ENCODE results near the gene TAF7.
A peak's percentile ranks its signal among the peaks of the same experiment; 100 is the strongest.
"Not testable (repeated sequence)": the region's sequence is repeated elsewhere in the genome, so short reads cannot be mapped to it uniquely, and the experiment has no call there.

TAF7 gene

DNA sequence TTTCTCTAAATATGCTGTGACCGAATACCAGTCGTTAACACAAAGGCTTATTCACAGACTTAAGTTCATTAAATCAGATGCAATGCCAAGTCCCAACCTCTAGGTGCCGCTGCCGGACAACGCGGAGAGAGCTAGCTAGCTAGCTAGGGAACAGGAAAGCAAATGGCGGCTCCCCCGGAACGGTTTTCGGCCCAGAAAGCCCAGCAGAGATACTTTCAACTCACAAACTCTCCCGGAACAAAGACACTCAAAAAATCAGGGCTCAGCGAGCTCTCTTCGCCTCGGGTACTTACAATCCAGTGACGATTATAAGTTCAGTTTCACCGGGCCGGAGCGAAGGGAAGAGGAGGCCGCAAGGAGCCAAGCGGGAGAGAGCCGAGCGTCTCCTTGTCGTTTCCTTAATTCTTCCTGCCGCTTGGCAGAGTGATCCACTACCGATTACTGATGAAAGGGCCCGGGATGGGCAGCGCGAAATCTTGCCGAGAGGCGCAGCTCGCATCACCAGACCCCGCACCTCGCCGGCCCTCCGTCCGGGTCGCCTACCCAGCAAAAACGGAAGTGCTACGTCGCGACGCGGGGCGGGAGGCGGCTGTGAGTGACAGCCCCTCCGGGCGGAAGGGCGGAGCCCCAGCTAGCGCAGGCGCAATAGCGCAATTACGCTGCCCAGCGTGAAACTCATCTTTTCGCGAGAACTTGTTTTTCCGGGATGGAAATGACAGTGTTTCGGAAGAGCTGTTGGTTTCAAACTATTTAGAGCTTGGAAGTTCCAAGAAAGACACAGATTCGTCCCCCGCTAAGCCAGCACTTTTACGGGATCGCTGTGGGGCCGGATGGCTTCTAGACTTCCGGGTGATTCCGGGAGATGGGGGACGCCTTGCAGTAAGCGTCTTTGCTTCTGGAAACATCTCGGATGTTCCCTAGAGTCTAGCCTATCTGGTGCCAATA, at the start of gene TAF7:
TSS of gene TAF7 (minus strand) at position 560 of the 945 bp plus-strand sequence. CDS start 740 bp downstream, outside the sequence.
- peak; percentile 90 to 91 for DNase-seq

GRCh38 chr5:141366016-141366896, 45.7 kb upstream of the TAF7 start:
- DNase-seq = no peak

DNA sequence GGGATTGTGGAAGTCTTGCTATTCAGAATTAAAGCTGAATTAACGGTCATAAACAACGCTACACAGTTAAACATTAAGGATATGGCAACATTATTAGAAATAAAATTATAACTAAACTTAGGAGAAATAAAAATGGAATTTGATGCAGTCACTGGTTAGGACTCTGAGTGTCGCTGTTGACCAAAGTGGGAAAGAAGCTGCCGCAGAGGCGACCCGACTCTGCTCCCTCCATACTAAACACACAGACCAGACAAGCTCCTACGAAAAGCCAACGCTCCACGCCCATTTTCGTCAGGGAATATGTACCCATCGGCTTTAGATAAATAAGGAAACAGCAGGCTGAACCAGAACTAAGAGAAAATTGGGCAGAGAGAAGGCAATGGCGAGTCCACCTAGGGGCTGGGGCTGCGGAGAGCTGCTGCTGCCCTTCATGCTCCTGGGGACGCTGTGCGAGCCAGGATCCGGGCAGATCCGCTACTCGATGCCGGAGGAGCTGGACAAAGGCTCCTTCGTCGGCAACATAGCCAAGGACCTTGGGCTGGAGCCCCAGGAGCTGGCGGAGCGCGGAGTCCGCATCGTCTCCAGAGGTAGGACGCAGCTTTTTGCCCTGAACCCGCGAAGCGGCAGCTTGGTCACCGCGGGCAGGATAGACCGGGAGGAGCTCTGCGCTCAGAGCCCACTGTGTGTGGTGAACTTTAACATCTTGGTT, 43.5 kb upstream of the TAF7 start, which contains the start of gene PCDHGA5:
TSS of gene PCDHGA5 (plus strand) at position 211 of the 709 bp plus-strand sequence. CDS start at position 380, 169 bp downstream.
- no peak for DNase-seq

DNA sequence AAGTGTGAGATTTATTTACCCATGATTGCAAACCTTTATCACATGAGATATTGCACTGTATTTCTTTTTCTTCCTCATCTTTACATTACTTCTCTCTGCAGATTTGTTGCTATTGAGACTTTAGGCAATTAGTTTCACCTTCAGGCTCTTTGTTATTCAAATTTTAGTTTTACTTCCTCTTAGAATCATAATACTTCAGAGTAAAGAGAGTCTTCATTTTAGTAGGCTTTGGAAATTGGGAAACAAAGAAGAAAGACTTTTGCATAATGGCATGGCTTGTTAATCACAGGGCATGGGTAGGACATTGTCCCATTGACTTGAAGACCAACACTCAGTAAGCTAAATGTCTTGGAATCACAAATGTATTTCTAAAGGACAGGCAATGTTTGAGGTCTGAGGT, 42.1 kb upstream of the TAF7 start:
- DNase-seq = no peak

GRCh38 chr5:141360685-141361084, 40.1 kb upstream of the TAF7 start:
- no peak for DNase-seq

- DNase-seq = no peak
These were observed 39.3 kb upstream of the TAF7 start, which contains the start of gene PCDHGB2 for GRCh38 chr5:141359790-141360426. TSS of gene PCDHGB2 (plus strand) at chr5:141359994. CDS start at chr5:141360136, 142 bp downstream.

DNA sequence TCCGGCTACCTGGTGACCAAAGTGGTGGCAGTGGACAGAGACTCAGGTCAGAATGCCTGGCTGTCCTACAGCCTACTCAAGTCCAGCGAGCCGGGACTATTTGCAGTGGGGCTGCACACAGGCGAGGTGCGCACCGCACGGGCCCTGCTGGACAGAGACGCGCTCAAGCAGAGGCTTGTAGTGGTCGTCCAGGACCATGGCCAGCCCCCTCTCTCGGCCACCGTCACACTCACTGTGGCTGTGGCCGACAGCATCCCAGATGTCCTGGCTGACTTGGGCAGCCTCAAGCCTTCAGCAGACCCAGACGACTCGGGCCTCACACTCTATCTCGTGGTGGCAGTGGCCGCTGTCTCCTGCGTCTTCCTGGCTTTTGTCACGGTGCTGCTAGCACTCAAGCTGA, 36.4 kb upstream of the TAF7 start:
- DNase-seq = no peak

DNA sequence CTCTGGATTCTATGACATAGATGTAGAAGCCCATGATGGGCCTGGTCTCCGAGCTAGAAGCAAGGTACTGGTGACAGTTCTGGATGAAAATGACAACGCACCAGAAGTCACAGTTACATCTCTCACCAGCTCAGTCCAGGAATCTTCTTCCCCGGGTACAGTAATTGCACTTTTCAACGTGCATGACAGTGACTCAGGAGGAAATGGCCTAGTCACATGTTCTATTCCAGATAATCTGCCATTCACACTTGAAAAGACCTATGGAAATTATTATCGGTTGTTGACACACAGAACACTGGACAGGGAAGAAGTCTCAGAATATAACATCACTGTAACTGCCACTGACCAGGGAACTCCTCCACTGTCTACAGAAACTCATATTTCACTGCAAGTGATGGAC, 35.5 kb upstream of the TAF7 start:
- DNase-seq = no peak

DNA sequence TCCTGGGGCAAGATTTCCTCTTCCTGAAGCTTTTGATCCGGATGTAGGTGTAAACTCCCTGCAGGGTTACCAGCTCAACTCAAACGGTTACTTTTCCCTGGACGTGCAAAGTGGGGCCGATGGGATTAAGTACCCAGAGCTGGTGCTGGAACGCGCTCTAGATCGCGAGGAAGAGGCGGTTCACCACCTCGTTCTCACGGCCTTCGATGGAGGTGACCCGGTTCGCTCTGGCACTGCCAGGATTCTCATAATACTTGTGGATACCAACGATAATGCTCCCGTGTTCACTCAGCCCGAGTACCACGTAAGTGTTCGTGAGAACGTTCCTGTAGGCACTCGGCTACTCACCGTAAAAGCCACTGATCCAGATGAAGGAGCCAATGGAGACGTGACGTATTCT, 35.1 kb upstream of the TAF7 start:
- no peak for DNase-seq

- no peak for DNase-seq
These were observed 34.4 kb upstream of the TAF7 start, which contains the start of gene PCDHGA4 for GRCh38 chr5:141354900-141355469. TSS of gene PCDHGA4 (plus strand) at chr5:141355021. CDS start at chr5:141355108, 87 bp downstream.

DNA sequence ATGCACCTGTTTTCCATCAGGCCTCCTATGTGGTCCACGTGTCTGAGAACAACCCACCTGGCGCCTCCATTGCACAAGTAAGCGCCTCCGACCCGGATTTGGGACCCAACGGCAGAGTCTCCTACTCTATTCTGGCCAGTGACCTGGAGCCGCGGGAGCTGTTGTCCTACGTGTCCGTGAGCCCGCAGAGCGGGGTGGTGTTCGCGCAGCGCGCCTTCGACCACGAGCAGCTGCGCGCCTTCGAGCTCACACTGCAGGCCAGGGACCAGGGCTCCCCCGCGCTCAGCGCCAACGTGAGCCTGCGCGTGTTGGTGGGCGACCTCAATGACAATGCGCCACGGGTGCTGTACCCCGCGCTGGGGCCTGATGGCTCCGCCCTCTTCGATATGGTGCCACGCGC, 31.0 kb upstream of the TAF7 start:
- no peak for DNase-seq

DNA sequence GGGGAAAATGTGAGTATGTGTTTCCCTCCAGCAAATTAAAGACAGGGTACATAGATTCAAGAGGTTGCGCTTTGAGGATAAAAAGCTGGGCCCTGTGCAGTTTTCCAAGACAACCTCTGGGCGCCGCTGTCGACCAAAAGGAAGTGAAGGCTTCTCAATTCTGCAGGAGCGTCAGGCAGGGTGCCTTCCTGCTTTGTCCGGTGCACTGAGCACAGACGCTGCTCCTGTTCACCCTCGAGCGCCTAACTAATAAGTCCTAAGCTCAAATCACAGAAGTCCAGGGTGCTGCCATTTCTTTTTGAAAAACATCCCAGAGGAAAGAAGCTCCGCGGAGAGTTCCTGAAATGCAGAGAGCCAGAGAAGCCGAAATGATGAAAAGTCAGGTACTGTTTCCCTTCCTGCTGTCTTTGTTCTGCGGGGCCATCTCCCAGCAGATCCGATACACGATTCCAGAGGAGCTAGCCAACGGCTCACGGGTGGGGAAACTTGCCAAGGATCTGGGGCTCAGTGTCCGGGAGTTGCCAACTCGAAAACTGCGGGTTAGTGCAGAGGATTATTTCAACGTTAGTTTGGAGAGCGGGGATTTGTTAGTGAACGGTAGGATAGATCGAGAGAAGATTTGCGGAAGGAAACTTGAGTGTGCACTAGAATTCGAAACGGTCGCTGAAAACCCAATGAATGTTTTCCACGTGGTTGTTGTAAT, 29.5 kb upstream of the TAF7 start, which contains the start of gene PCDHGB1:
TSS of gene PCDHGB1 (plus strand) at position 183 of the 703 bp plus-strand sequence. CDS start at position 345, 162 bp downstream.
- no peak for DNase-seq

DNA sequence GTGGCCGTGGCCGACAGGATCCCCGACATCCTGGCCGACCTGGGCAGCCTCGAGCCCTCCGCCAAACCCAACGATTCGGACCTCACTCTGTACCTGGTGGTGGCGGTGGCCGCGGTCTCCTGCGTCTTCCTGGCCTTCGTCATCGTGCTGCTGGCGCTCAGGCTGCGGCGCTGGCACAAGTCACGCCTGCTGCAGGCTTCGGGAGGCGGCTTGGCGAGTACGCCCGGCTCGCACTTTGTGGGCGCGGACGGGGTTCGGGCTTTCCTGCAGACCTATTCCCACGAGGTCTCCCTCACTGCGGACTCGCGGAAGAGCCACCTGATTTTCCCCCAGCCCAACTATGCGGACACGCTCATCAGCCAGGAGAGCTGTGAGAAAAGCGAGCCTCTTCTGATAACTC, 25.4 kb upstream of the TAF7 start:
- DNase-seq = not testable (repeated sequence)

GRCh38 chr5:141345327-141345726, 24.7 kb upstream of the TAF7 start:
- DNase-seq = no peak

- DNase-seq = no peak
These were observed 23.4 kb upstream of the TAF7 start for GRCh38 chr5:141343953-141344463.

DNA sequence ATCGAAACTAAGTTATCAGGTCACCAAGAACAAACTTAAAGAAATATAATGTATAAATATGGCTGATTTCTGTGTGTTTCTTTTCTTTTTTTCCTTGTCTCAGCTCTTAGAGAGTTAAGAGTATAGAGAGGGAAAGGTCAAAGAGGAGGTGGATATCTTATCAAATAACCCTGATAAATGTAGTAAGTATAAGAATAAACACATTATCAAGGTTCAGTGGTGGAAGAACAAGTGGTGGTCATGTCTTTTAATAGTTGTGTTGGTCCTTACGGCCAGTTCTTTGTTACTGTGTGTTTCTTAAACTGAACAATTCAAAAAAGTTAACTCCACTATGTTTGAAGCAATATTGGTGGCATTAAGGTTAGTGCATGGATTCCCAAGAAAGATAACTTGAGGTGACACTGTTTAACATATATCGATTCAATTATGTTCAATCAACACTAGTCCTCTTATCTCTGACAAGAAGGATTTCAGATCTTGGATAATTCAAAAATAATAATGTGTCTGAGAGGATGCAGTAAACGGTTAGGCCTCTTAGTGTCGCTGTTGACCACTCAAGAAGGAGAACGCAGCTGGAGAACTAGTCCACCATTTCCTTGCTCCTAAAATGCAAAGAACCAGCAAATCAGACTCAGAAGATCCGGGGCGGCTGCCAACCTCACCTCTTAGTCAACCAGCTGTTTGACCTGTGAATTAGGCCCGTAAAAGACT, 22.8 kb upstream of the TAF7 start, which contains the start of gene PCDHGA3:
TSS of gene PCDHGA3 (plus strand) at position 588 of the 711 bp plus-strand sequence. CDS start 205 bp downstream, outside the sequence.
- no peak for DNase-seq

- no peak for DNase-seq
These were observed 22.2 kb upstream of the TAF7 start for GRCh38 chr5:141342773-141343172.

- not testable (repeated sequence) for DNase-seq
These were observed 20.3 kb upstream of the TAF7 start for GRCh38 chr5:141340781-141341354.

Measured in activated CD4-positive, alpha-beta T cell treated with anti-CD3 and anti-CD28 coated beads for 4 hours (primary cell).